Endothelial cell of umbilical vein (primary cell): ENCODE measurements around the gene C5AR1. TPM values are rescaled to one million over a fixed set of nuclear protein-coding genes. Genes with fewer than 3 reads are reported as not detected.

Experiments used
- BruUV-seq: library from RNA; stranded (reverse); fragments of 400-500 nt; replicated peaks from 2 replicates; lab custom pipeline; 2021; lab: Mats Ljungman, UMichigan
- CTCF ChIA-PET: fragments of 300-600, 350-600 bp; sonication (Branson Sonifier 250); formaldehyde crosslinking; loops from one replicate; lab custom pipeline; 2021; ENCODE audit warnings: antibody characterized with exemption, inconsistent platforms; lab: Charles Lee
- POLR2A ChIA-PET: fragments of 300-600, 350-600 bp; sonication (Branson Sonifier 250); formaldehyde crosslinking; loops from one replicate; lab custom pipeline; 2021; ENCODE audit warnings: antibody characterized with exemption, inconsistent platforms; lab: Charles Lee
- DNase-seq: peaks from one replicate; pipeline ENCODE4 v3.0.0-alpha.2; 2011; ENCODE audit warnings: low read depth, low spot score
- FAIRE-seq: peaks from 2 replicates; lab custom pipeline; 2011; peaks lifted over from hg19 to GRCh38; lab: Jason Lieb, UNC
- H2AFZ ChIP-seq: 2 replicates; pipeline ENCODE4 v1.6.0; 2012; ENCODE audit warnings: low read depth, low read length, control low read depth, inconsistent platforms
- H3K27ac ChIP-seq: 2 replicates; pipeline ENCODE4 v1.5.1; 2011; ENCODE audit warnings: low read depth, mild to moderate bottlenecking, control low read depth, low read length, moderate library complexity; ENCODE audit not compliant: insufficient read depth
- H3K27me3 ChIP-seq, 2 experiments: 2 replicates each; pipeline versions ENCODE4 v1.6.0 to v1.6.1; 2011; ENCODE audit warnings: low read length in 2 of 2, mixed read lengths in 1 of 2; ENCODE audit not compliant: control insufficient read depth in 2 of 2, insufficient read depth in 2 of 2
- H3K36me3 ChIP-seq, 2 experiments: 2 replicates in 1 of 2; 3 replicates in 1 of 2; pipeline ENCODE4 v1.5.1; 2011; ENCODE audit warnings: low read length in 2 of 2, mild to moderate bottlenecking in 1 of 2, moderate library complexity in 1 of 2; ENCODE audit not compliant: control insufficient read depth in 2 of 2, insufficient read depth in 2 of 2; ENCODE audit errors: extremely low read depth in 1 of 2
- H3K4me1 ChIP-seq: 3 replicates; pipeline ENCODE4 v1.5.1; 2011; ENCODE audit warnings: mild to moderate bottlenecking, low read length; ENCODE audit not compliant: control insufficient read depth, insufficient read depth; ENCODE audit errors: extremely low read depth
- H3K4me2 ChIP-seq: 2 replicates; pipeline ENCODE4 v1.6.1; 2011; ENCODE audit warnings: low read length, control low read depth, mixed read lengths; ENCODE audit not compliant: insufficient read depth
- H3K4me3 ChIP-seq, 3 experiments: fragments of 200-600 bp in 1 of 3; sonication (generic), shearing (Covaris generic) in 1 of 3; replicated peaks in 1 of 3; 2 replicates each; pipeline ENCODE4 v1.5.1; 2011 to 2016; ENCODE audit warnings: control low read depth in 3 of 3, low read length in 3 of 3, mild to moderate bottlenecking in 2 of 3, inconsistent platforms in 1 of 3, low read depth in 1 of 3, moderate library complexity in 1 of 3; ENCODE audit not compliant: insufficient read depth in 1 of 3
- H3K79me2 ChIP-seq: 2 replicates; pipeline ENCODE4 v1.6.0; 2012; ENCODE audit warnings: low read length, inconsistent platforms; ENCODE audit not compliant: control insufficient read depth, insufficient read depth
- H3K9ac ChIP-seq: replicated peaks from 2 replicates; pipeline ENCODE3; 2011; ENCODE audit warnings: low read length, control low read depth; ENCODE audit not compliant: insufficient read depth; ENCODE audit errors: extremely low read depth
- H3K9me1 ChIP-seq: replicated peaks from 3 replicates; pipeline ENCODE4 v1.6.0; 2011; ENCODE audit warnings: mild to moderate bottlenecking, low read length; ENCODE audit not compliant: control insufficient read depth, insufficient read depth; ENCODE audit errors: extremely low read depth
- H3K9me3 ChIP-seq: replicated peaks from 2 replicates; pipeline ENCODE4 v1.5.1; 2012; ENCODE audit warnings: low read length, inconsistent platforms; ENCODE audit not compliant: control insufficient read depth, insufficient read depth
- H4K20me1 ChIP-seq: replicated peaks from 2 replicates; pipeline ENCODE3; 2011; ENCODE audit warnings: mild to moderate bottlenecking, low read length; ENCODE audit not compliant: control insufficient read depth, insufficient read depth; ENCODE audit errors: extremely low read depth
- CTCF ChIP-seq, 2 donors: IDR thresholded peaks; 1 replicate in 1 of 2; 2 replicates in 1 of 2; pipeline ENCODE4 v1.5.1; 2011; ENCODE audit warnings: low read length in 2 of 2, mild to moderate bottlenecking in 2 of 2, moderate library complexity in 2 of 2, control low read depth in 1 of 2, inconsistent platforms in 1 of 2, low read depth in 1 of 2; ENCODE audit not compliant: insufficient read depth in 1 of 2; ENCODE audit errors: extremely low read depth in 1 of 2
- GATA2 ChIP-seq: IDR thresholded peaks from 2 replicates; pipeline ENCODE4 v1.7.0; 2011; ENCODE audit warnings: low read depth, mild to moderate bottlenecking, moderate library complexity, mixed read lengths, low read length; ENCODE audit not compliant: insufficient read length, insufficient read depth
- JUN ChIP-seq: IDR thresholded peaks from 2 replicates; pipeline ENCODE4 v1.6.1; 2011; ENCODE audit warnings: borderline replicate concordance, low read depth; ENCODE audit not compliant: insufficient read length, insufficient read depth
- MYC ChIP-seq: IDR thresholded peaks from one replicate; pipeline ENCODE4 v1.6.1; 2011; ENCODE audit warnings: mild to moderate bottlenecking, low read depth, low read length
- dilution Hi-C: fragments of 300-500 bp; cut with MboI; formaldehyde crosslinking; loops from one replicate; pipeline ENCODE4 v1.15.0; 2019; ENCODE audit warnings: low sequenced_read_pairs; ENCODE audit not compliant: extremely low pct_ligation_motif_present
- intact Hi-C: fragments of 100-400 bp; cut with micrococcal nuclease; formaldehyde crosslinking; loops from one replicate; pipeline ENCODE4 v1.10.0; 2022
- polyA plus RNA-seq, 4 experiments: library from polyadenylated mRNA; depleted of rRNA in 3 of 4; stranded (reverse) in 3 of 4; unstranded in 1 of 4; fragments of >200 nt; gene quantifications; 2 replicates each; pipeline versions ENCODE4 v1.2.1 to v1.2.3, GENCODE V29; 2011 to 2012; ENCODE audit warnings: missing spikeins in 1 of 4
- total RNA-seq: library from RNA; stranded (reverse); gene quantifications from 2 replicates; pipeline ENCODE4 v1.2.3, GENCODE V29; 2021

Gene C5AR1
- total and polyA plus RNA-seq, 2 donors (not counting 3 experiments of a cell fraction or from before 2014, with no cell fraction given) = 0.11 to 0.49 TPM

GRCh38 chr19:47284324-47284899 lies 25.2 kb upstream of the C5AR1 start:
- Histone ChIP-seq H3K9ac (no peak overlapping the region), H3K27ac (no peak overlapping the region), H3K4me3 (no peak overlapping the region), H3K27me3 (no peaks in the 10 kb centered on the region), H3K79me2 (no peaks in the 10 kb centered on the region), H3K36me3 (no peaks in the 10 kb centered on the region), H3K9me3 (no peaks in the 10 kb centered on the region), H3K4me1 (no peaks in the 10 kb centered on the region), H2AFZ (no peak overlapping the region), H3K9me1 (no peaks in the 10 kb centered on the region), H4K20me1 (no peaks in the 10 kb centered on the region), H3K4me2 (no peak overlapping the region)
- CTCF ChIA-PET = interaction anchor here (0.7 to 2.3 kb wide), 14 partner anchors 8 to 144 kb away, joined by 3 to 18 read pairs (median 4); partner anchors contain the start of genes C5AR1, DHX34 and INAFM1
- no TSS peak for BruUV-seq
- DNase-seq = peak; percentile 57
- dilution Hi-C loops (no loop called here), intact Hi-C loops (loop anchor here (1.0 to 5.0 kb wide), 3 partner anchors 107 to 423 kb away; no protein-coding TSS in a partner anchor)
- POLR2A ChIA-PET = no interaction called here
- TF ChIP-seq JUN = no peak
- peak; percentile 77 for TF ChIP-seq CTCF (IDR thresholded peaks at IDR 0.05; ENCODE audit: extremely low read depth in 1 of 2, insufficient read depth in 1 of 2, low read depth in 1 of 2, low read length in 2 of 2)
- no peak for TF ChIP-seq GATA2
- peak; percentile 84 for FAIRE-seq

DNA sequence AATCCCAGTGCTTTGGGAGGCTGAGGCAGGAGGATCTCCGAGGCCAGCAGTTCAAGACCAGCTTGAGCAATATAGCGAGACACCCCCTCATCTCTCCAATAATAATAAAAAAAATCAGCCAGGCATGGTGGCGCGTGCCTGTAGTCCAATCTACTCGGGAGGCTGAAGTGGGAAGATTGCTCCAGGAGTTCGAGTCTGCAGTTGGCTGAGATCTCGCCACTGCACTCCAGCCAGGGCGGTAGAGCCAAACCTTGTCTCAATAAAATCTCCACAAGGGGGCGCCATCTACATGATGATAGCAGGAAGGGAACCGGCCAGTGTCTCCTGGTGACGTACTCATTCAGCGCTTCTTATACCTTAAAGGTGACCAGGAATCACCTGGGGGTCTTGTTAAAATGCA lies 13.6 kb upstream of the C5AR1 start:
- no TSS peak for BruUV-seq
- dilution Hi-C loops = no loop called here
- H3K9me3 ChIP-seq = no peaks in the 10 kb centered on the region
- intact Hi-C loops = loop anchor here (1.0 to 5.0 kb wide), 3 partner anchors 95 to 411 kb away; no protein-coding TSS in a partner anchor
- ChIA-PET CTCF (interaction anchor here (0.6 to 11.9 kb wide), 15 partner anchors 9 to 1147 kb away, joined by 3 to 187 read pairs (median 4); partner anchors contain the start of genes DHX34 and EHD2), POLR2A (no interaction called here)
- FAIRE-seq = peak; percentile 88
- no peak overlapping the region for H3K4me2 ChIP-seq
- H3K36me3 ChIP-seq = no peaks in the 10 kb centered on the region
- no peaks in the 10 kb centered on the region for H3K9me1 ChIP-seq
- no peak overlapping the region for H3K4me3 ChIP-seq
- H3K9ac ChIP-seq = no peak overlapping the region
- H4K20me1 ChIP-seq = no peaks in the 10 kb centered on the region
- no peaks in the 10 kb centered on the region for H3K79me2 ChIP-seq
- no peak overlapping the region for H2AFZ ChIP-seq
- H3K27ac ChIP-seq = no peak overlapping the region
- DNase-seq = peak; percentile 55
- no peaks in the 10 kb centered on the region for H3K4me1 ChIP-seq
- H3K27me3 ChIP-seq = no peaks in the 10 kb centered on the region
- TF ChIP-seq MYC (no peak), CTCF (IDR thresholded peaks at IDR 0.05; ENCODE audit: extremely low read depth in 1 of 2, insufficient read depth in 1 of 2, low read depth in 1 of 2, low read length in 2 of 2) (peak; percentile 62 to 70)
